A673 (cell line): Measurements from ENCODE around the gene STK10.

Source experiments
- EZH2 ChIP-seq: fragments of 200-600 bp; sonication (generic); IDR thresholded peaks from 2 replicates; pipeline ENCODE4 v1.6.1; 2017; ENCODE audit warnings: borderline replicate concordance, low read depth, mild to moderate bottlenecking, mixed read lengths, antibody characterized with exemption, low read length; ENCODE audit not compliant: poor library complexity, severe bottlenecking
- TF ChIP-seq, protein P1 (sequence below): fragments of 300-800, 200-600 bp; sonication (generic); conservative IDR thresholded peaks from 2 replicates; pipeline ENCODE4 v1.5.1; 2017; ENCODE audit warnings: low read depth, mild to moderate bottlenecking, antibody characterized with exemption, low read length, moderate library complexity, mixed read lengths

DNA sequence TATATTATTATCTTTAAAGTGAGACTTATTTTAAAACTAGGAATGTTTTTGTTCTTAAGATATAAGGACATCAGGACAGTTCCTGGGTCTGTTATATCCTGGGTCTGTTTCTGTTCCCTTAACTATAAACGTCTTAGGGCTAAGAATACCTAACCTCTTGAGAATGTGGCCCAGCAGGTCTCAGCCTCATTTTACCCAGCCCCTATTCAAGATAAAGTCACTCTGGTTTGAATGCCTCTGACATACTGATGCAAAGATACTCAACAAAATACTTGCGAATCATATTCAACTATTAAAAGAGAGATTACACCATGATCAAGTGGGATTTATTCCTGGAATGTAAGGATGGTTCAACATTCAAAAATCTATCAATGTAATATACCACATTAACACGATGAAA is 51.0 kb downstream of the STK10 start:
- TF ChIP-seq EZH2, result no peak
- TF ChIP-seq, protein P1, sequence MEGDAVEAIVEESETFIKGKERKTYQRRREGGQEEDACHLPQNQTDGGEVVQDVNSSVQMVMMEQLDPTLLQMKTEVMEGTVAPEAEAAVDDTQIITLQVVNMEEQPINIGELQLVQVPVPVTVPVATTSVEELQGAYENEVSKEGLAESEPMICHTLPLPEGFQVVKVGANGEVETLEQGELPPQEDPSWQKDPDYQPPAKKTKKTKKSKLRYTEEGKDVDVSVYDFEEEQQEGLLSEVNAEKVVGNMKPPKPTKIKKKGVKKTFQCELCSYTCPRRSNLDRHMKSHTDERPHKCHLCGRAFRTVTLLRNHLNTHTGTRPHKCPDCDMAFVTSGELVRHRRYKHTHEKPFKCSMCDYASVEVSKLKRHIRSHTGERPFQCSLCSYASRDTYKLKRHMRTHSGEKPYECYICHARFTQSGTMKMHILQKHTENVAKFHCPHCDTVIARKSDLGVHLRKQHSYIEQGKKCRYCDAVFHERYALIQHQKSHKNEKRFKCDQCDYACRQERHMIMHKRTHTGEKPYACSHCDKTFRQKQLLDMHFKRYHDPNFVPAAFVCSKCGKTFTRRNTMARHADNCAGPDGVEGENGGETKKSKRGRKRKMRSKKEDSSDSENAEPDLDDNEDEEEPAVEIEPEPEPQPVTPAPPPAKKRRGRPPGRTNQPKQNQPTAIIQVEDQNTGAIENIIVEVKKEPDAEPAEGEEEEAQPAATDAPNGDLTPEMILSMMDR, result no peak
